Subcutaneous abdominal adipose tissue (tissue), 5 donors: ENCODE results near the gene STX8.

Experiments
- H3K27ac ChIP-seq: one replicate; pipeline ENCODE4 v1.7.0; 2013; ENCODE audit warnings: low read depth, mild to moderate bottlenecking, inconsistent platforms, low read length, moderate library complexity
- H3K27me3 ChIP-seq, 5 donors: one replicate each; pipeline ENCODE4 v1.7.0; 2013; ENCODE audit warnings: low read length in 5 of 5, inconsistent platforms in 1 of 5; ENCODE audit not compliant: control insufficient read depth in 5 of 5, insufficient read depth in 4 of 5
- H3K36me3 ChIP-seq, 5 donors: one replicate each; pipeline ENCODE4 v1.7.0; 2013; ENCODE audit warnings: low read length in 5 of 5; ENCODE audit not compliant: control insufficient read depth in 5 of 5, insufficient read depth in 5 of 5
- H3K4me1 ChIP-seq, 5 donors: one replicate each; pipeline ENCODE4 v1.7.0; 2013; ENCODE audit warnings: low read length in 5 of 5, mild to moderate bottlenecking in 3 of 5, moderate library complexity in 1 of 5; ENCODE audit not compliant: control insufficient read depth in 5 of 5, insufficient read depth in 5 of 5
- H3K4me3 ChIP-seq, 5 donors: one replicate each; pipeline ENCODE4 v1.7.0; 2013; ENCODE audit warnings: low read length in 5 of 5, low read depth in 1 of 5
- H3K9ac ChIP-seq, 5 donors: one replicate each; pipeline ENCODE4 v1.7.0; 2013; ENCODE audit warnings: low read length in 5 of 5, mild to moderate bottlenecking in 4 of 5, moderate library complexity in 3 of 5
- H3K9me3 ChIP-seq, 5 donors: one replicate each; pipeline ENCODE4 v1.7.0; 2013; ENCODE audit warnings: low read length in 5 of 5; ENCODE audit not compliant: control insufficient read depth in 5 of 5
- donor health status: healthy.
- donor health status: healthy.
- donor health status: healthy.
- donor health status: healthy.
- donor health status: healthy.

The STX8 gene

DNA sequence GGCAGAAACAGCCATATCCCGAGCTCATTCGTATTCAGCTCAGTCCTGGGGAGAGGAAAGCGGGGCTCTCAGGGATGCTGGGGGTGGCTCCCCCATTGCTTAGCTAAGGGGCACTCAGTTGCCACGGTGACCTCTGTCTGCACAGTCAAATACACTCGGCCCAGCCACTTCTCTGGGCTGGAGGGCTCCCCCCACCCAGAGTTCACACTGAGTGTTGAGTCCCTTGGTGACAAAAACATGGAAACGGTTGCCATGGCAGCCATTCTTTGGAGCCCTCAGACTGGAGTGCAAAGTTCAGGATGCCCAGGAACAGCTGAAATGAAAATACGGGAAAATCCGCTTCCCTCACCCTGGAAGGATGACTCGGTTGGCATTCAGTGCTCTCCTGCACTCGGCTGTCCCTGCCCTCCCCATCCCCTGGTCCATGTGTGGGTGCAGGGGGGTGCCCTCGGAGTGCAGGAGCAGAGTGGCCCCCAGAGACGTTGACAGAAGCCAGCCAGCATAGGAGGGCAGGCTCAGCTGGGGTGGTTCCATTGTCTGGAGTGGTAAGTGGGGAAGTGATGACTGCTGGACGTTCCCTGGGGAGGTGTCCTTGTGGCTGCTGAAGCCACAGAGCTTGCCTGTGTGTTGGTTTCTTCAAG is 337.8 kb downstream of the STX8 start:
- H3K27me3 ChIP-seq, result peaks cover 2 to 14% (median 4%) of the 10 kb centered on the region in 5 donors
- H3K9ac ChIP-seq, result no peak overlapping the region
- H3K36me3 ChIP-seq, result no peaks in the 10 kb centered on the region
- no peak overlapping the region for H3K27ac ChIP-seq
- H3K9me3 ChIP-seq, result peaks cover 0 to 3% (median 0%) of the 10 kb centered on the region in 5 donors
- no peak overlapping the region for H3K4me3 ChIP-seq
- H3K4me1 ChIP-seq, result peaks cover 6 to 48% (median 35%) of the 10 kb centered on the region in 5 donors

DNA sequence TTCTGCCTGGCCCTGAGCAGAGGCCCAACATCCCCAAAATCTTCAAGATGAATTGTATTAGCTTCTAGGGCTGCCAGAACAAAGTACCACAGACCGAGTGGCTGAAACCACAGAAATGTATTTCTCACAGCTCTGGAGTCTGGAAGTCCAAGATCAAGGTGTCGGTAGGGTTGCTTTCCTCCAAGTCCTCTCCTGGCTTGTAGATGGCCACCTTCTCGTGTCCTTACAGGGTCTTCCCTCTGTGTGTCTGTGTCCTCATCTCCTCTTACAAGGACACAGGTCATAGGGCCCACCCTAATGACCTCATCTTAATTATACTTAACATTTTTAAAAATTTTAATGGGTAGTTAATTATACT is 338.6 kb downstream of the STX8 start:
- no peak overlapping the region for H3K9ac ChIP-seq
- no peak overlapping the region for H3K27ac ChIP-seq
- H3K27me3 ChIP-seq, result peaks cover 4 to 21% (median 9%) of the 10 kb centered on the region in 5 donors
- no peak overlapping the region for H3K4me3 ChIP-seq
- no peaks in the 10 kb centered on the region for H3K36me3 ChIP-seq
- H3K4me1 ChIP-seq, result peaks cover 6 to 40% (median 35%) of the 10 kb centered on the region in 5 donors
- peaks cover 0 to 3% (median 0%) of the 10 kb centered on the region in 5 donors for H3K9me3 ChIP-seq

DNA sequence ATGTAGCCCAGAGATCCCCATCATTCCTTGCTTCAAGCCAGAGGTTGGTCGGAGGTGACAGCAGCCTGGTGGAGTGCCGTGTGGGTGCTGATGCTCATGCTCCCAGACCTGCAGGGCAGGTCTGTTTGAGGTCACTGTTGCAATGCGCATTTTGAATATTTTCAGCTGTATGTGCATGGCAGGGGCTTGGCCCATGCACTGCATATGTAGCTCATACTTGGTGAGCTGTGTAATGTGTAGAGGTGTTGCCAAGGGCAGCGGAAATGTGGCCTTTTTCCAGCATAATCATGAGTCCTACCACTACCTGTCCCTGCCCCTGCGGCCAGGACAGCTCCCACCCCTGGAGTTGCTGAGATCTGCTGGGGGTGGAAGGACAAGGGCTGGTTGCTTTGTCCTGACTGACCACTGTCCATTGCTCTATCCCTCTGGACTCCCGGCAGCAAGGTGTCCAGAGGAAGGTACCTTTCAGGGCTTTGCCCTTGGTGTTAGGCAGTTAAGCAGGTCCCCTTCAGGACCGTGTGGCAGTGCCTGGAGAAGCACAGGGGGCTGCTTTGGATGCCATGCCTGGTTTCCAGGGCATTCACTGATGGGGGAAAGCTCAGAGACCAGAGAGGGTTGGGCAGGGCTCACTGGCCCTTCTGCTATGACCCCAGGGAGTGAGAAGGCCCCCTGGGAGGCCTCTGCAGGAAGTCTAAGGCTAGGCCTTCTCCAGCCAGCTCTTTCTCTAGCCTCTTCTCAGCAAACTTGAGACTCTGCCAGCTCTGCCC is 339.2 kb downstream of the STX8 start:
- peaks cover 4 to 22% (median 9%) of the 10 kb centered on the region in 5 donors for H3K27me3 ChIP-seq
- no peak overlapping the region for H3K4me3 ChIP-seq
- H3K9me3 ChIP-seq, result peaks cover 0 to 3% (median 0%) of the 10 kb centered on the region in 5 donors
- no peak overlapping the region for H3K27ac ChIP-seq
- peaks cover 6 to 35% (median 33%) of the 10 kb centered on the region in 5 donors for H3K4me1 ChIP-seq
- H3K36me3 ChIP-seq, result no peaks in the 10 kb centered on the region
- no peak overlapping the region for H3K9ac ChIP-seq

DNA sequence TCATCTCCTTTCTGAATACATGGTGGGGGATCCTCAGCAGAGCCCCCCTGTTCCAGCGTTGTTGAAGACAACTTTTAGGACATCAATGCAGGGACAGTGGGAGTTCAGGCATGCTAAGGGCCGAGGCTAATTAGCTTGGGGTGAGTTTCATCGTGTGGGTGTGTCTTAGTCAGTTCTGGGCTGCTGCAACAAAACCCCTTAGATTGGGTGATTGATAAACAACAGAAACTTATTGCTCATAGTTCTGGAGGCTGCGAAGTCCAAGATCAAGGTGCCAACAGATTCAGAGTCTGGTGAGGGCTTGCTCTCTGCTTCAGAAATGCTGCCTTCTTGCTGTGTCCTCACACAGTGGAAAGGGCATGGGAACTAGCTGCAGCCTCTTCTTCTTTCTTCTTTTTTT is 340.3 kb downstream of the STX8 start:
- Histone ChIP-seq H3K27me3 (peaks cover 4 to 22% (median 9%) of the 10 kb centered on the region in 5 donors), H3K27ac (no peak overlapping the region), H3K4me3 (no peak overlapping the region), H3K9ac (no peak overlapping the region), H3K4me1 (peaks cover 2 to 23% (median 22%) of the 10 kb centered on the region in 5 donors), H3K36me3 (no peaks in the 10 kb centered on the region), H3K9me3 (peaks cover 0 to 3% (median 0%) of the 10 kb centered on the region in 5 donors)

DNA sequence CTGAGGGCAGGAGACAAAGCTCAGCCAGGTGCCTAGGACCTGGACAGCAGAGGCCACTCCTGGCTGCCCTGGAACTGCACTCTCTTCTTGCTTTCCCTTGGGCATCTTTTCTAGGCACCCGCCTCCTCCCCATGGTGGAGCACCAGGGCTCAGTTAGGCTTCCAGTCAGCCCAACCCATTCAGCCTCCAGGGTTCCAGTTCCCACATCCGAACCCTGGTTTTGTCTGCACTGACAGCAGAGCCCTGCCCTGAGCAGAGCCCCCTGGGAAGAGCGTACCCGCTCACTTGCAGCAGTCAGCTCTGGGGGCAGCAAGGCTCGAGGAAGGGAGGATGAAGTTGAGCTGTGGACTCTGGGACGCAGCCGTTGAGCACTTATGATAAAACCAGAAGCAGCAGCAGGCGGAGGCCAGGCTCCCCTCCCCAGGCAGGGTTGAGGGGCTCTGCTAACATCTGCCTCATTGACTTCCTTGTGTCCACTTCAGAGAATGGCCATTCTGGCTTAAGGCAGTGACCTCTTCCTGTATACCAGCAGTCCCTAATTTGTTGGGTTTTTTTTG is 341.2 kb downstream of the STX8 start:
- Histone ChIP-seq H3K4me3 (no peak overlapping the region), H3K27me3 (peaks cover 4 to 27% (median 16%) of the 10 kb centered on the region in 5 donors), H3K27ac (no peak overlapping the region), H3K9me3 (peaks cover 0 to 3% (median 0%) of the 10 kb centered on the region in 5 donors), H3K36me3 (no peaks in the 10 kb centered on the region), H3K9ac (no peak overlapping the region), H3K4me1 (peaks cover under 1 to 18% (median 18%) of the 10 kb centered on the region in 5 donors)

DNA sequence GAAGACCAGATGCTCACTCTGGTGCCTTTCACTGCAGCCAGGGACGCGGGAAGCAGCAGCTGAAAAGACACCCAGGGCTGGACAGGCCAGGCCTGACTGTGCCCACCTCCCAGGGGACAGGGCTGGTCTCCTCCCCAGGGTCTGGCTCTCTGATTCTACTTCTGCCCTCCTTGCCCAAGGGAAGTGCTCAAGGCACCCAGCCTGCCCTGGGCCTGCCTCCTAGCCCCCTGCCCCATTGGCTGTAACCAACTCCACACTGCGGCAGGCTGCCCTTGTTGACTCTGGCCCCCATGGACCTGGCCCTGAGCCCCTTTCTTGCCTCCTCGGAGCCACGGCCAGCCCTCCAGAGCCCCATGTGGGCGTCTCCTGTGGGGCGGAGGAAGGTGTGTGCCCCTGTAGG is 341.9 kb downstream of the STX8 start:
- H3K9me3 ChIP-seq, result peaks cover 0 to 3% (median 0%) of the 10 kb centered on the region in 5 donors
- H3K4me3 ChIP-seq, result no peak overlapping the region
- H3K27me3 ChIP-seq, result peaks cover 4 to 27% (median 16%) of the 10 kb centered on the region in 5 donors
- H3K4me1 ChIP-seq, result peaks cover 0 to 11% (median 11%) of the 10 kb centered on the region in 5 donors
- H3K36me3 ChIP-seq, result no peaks in the 10 kb centered on the region
- H3K27ac ChIP-seq, result no peak overlapping the region
- H3K9ac ChIP-seq, result no peak overlapping the region

DNA sequence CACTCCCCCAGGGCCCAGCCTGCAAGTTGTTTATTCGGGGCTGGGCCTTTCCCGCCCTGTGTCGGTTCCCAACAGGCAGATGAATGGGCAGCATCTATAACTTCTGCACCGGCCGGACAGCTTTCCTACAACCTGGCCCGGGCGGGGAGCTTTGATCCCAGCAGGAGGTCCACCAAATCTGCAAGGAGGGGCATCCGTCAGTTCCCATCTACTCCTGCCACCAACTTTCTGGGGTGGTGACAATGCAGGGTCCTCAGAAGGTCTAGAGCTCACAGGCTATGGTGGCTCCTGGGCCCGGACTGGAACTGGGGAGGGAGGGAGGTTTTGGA is 342.4 kb downstream of the STX8 start:
- Histone ChIP-seq H3K27me3 (peaks cover 4 to 27% (median 16%) of the 10 kb centered on the region in 5 donors), H3K27ac (no peak overlapping the region), H3K4me1 (peaks cover 0 to 6% (median 6%) of the 10 kb centered on the region in 5 donors), H3K9me3 (peaks cover 0 to 3% (median 0%) of the 10 kb centered on the region in 5 donors), H3K9ac (no peak overlapping the region), H3K36me3 (no peaks in the 10 kb centered on the region), H3K4me3 (no peak overlapping the region)

DNA sequence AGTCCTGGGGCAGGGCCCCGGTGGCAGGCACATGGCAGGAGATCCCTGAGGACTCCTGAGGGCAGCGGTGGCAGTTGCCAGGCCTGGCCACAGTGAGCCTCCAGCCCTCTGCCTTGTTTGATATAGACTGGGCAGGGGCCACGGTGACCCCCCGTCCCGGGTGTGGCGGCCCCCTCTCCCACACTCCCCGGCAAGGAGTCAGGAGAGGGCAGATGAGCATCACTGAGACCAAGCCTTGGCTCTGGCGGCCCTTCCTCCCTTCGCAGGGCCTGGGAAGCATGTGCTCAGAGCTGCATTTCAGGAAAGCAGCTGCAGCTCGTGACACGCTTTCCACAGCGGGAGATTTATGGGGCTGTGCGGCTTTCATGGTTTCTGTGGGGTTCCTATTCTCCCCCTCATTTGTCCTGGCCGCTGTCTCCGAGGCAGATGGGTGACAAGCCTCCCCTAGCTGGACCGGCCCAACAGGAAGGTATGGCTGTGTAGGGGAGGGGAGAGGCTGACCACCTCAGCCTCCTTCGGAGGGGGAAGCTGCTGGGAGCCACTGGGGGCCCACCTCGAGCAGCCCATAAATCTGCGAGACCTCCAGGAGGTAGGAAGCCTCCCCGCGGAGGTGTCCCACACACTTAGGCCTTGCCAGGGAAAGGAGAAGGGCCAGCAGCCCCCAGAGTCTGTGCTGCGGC is 342.9 kb downstream of the STX8 start:
- H3K9me3 ChIP-seq, result peaks cover 0 to 3% (median 0%) of the 10 kb centered on the region in 5 donors
- H3K4me1 ChIP-seq, result peaks cover 0 to under 1% (median under 1%) of the 10 kb centered on the region in 5 donors
- peaks cover 4 to 27% (median 16%) of the 10 kb centered on the region in 5 donors for H3K27me3 ChIP-seq
- H3K4me3 ChIP-seq, result no peak overlapping the region
- H3K9ac ChIP-seq, result no peak overlapping the region
- no peaks in the 10 kb centered on the region for H3K36me3 ChIP-seq
- no peak overlapping the region for H3K27ac ChIP-seq

DNA sequence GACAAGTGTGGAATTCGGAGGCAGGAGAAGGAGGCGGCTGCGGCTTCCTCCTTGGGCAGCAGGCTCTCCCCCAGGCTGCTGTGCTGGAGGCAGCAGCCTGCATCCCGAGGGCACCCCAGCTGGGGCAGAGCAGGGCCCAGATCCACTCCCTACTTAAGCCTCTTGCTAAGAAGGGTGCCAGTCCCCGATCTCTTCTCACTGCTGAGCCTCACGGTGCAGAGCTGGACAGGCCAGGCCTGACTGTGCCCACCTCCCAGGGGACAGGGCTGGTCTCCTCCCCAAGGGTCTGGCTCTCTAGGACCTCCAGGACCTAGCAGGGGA is 343.5 kb downstream of the STX8 start:
- Histone ChIP-seq H3K4me3 (no peak overlapping the region), H3K9me3 (peaks cover 0 to 2% (median 0%) of the 10 kb centered on the region in 5 donors), H3K27ac (no peak overlapping the region), H3K4me1 (no peaks in the 10 kb centered on the region), H3K27me3 (peaks cover 4 to 30% (median 16%) of the 10 kb centered on the region in 5 donors), H3K36me3 (no peaks in the 10 kb centered on the region), H3K9ac (no peak overlapping the region)
